ENCODE data around the gene PLEKHF1.

The PLEKHF1 gene

GRCh38 chr19:29694669-29695627 is 29.7 kb downstream of the PLEKHF1 start:
- peak; percentile 55 for DNase-seq (ENCODE audit: low read depth)
- TF ChIP-seq CTCF (IDR thresholded peaks at IDR 0.05; ENCODE audit: insufficient read depth, low read depth, low read length, missing control alignments), result peak; percentile 75
- H3K4me3 ChIP-seq (ENCODE audit: low read length), result no peak overlapping the region

GRCh38 chr19:29695765-29696564 is 30.7 kb downstream of the PLEKHF1 start:
- H3K4me3 ChIP-seq (ENCODE audit: low read length), result no peak overlapping the region
- no peak for DNase-seq (ENCODE audit: low read depth)
- no peak for TF ChIP-seq CTCF (IDR thresholded peaks at IDR 0.05; ENCODE audit: insufficient read depth, low read depth, low read length, missing control alignments)

GRCh38 chr19:29696565-29696846 is 31.2 kb downstream of the PLEKHF1 start:
- no peak for TF ChIP-seq CTCF (IDR thresholded peaks at IDR 0.05; ENCODE audit: insufficient read depth, low read depth, low read length, missing control alignments)
- DNase-seq (ENCODE audit: low read depth), result no peak
- H3K4me3 ChIP-seq (ENCODE audit: low read length), result no peak overlapping the region

- H3K4me3 ChIP-seq (ENCODE audit: low read length), result no peak overlapping the region
- DNase-seq (ENCODE audit: low read depth), result no peak
- no peak for TF ChIP-seq CTCF (IDR thresholded peaks at IDR 0.05; ENCODE audit: insufficient read depth, low read depth, low read length, missing control alignments)
Measured at GRCh38 chr19:29697523-29698261, 32.4 kb downstream of the PLEKHF1 start.

GRCh38 chr19:29699861-29700260 is 34.6 kb downstream of the PLEKHF1 start:
- no peak for TF ChIP-seq CTCF (IDR thresholded peaks at IDR 0.05; ENCODE audit: insufficient read depth, low read depth, low read length, missing control alignments)
- H3K4me3 ChIP-seq (ENCODE audit: low read length), result no peak overlapping the region
- no peak for DNase-seq (ENCODE audit: low read depth)

GRCh38 chr19:29700498-29700897 is 35.2 kb downstream of the PLEKHF1 start:
- no peak for DNase-seq (ENCODE audit: low read depth)
- TF ChIP-seq CTCF (IDR thresholded peaks at IDR 0.05; ENCODE audit: insufficient read depth, low read depth, low read length, missing control alignments), result no peak
- no peak overlapping the region for H3K4me3 ChIP-seq (ENCODE audit: low read length)

All from epithelial cell of esophagus (primary cell).